K562 (cell line): ENCODE data around the gene WIPF3. TPM values are rescaled to one million over a fixed set of nuclear protein-coding genes. Genes with fewer than 3 reads are reported as not detected.
A peak's percentile ranks its signal among the peaks of the same experiment; 100 is the strongest.

ENCODE experiments used
- ATAC-seq: fragments of 200-7000 bp; cut with Tn5 transposase; 3 replicates; pipeline ENCODE4 v1.9.1; 2020; ENCODE audit warnings: moderate library complexity
- BruUV-seq: library from RNA; stranded (reverse); fragments of 400-500 nt; replicated peaks from 2 replicates; lab custom pipeline; 2021; lab: Mats Ljungman, UMichigan
- CTCF ChIA-PET: fragments of 300-600 bp; formaldehyde crosslinking; extraction: SDS; loops from one replicate; lab custom pipeline; 2021; ENCODE audit warnings: low intra/inter-chr PET ratio; lab: Yijun Ruan, JAX
- POLR2A ChIA-PET: fragments of 300-600, 350-650 bp; sonication (Branson Sonifier 250); formaldehyde crosslinking; extraction: SDS; loops from one replicate; lab custom pipeline; 2021; ENCODE audit warnings: antibody characterized with exemption, inconsistent platforms; lab: Yijun Ruan, JAX
- DNase-seq, 4 experiments: peaks; one replicate each; pipeline versions ENCODE4 v3.0.0 to v3.0.0-alpha.2; 2011 to 2018; ENCODE audit warnings: low spot score in 3 of 4, mixed read lengths in 3 of 4; ENCODE audit errors: extremely low read depth in 1 of 4
- FAIRE-seq: peaks from 2 replicates; lab custom pipeline; 2011; peaks lifted over from hg19 to GRCh38; lab: Jason Lieb, UNC
- H2AFZ ChIP-seq: 2 replicates; pipeline ENCODE4 v1.6.0; 2011; ENCODE audit warnings: low read depth, low read length, control low read depth, inconsistent platforms
- H3K27ac ChIP-seq: fragments of 200-600 bp; 3 replicates; pipeline ENCODE4 v1.8.0; 2011; ENCODE audit warnings: low read depth, mild to moderate bottlenecking, control low read depth, inconsistent platforms, low read length, moderate library complexity, mixed read lengths; ENCODE audit errors: extremely low read depth
- H3K27me3 ChIP-seq, 2 experiments: fragments of 300-600 bp in 1 of 2; 2 replicates in 1 of 2; 3 replicates in 1 of 2; pipeline versions ENCODE4 v1.6.0 to v1.8.0; 2011; ENCODE audit warnings: inconsistent platforms in 2 of 2, low read length in 2 of 2, mild to moderate bottlenecking in 1 of 2, mixed read lengths in 1 of 2, moderate library complexity in 1 of 2; ENCODE audit not compliant: control insufficient read depth in 2 of 2, insufficient read depth in 2 of 2
- H3K36me3 ChIP-seq: fragments of 300-600 bp; 3 replicates; pipeline ENCODE4 v1.8.0; 2011; ENCODE audit warnings: mild to moderate bottlenecking, low read length, inconsistent platforms; ENCODE audit not compliant: control insufficient read depth, insufficient read depth
- H3K4me1 ChIP-seq, 2 experiments: fragments of 200-600 bp in 1 of 2; replicated peaks in 1 of 2; 2 replicates in 1 of 2; 3 replicates in 1 of 2; pipeline versions ENCODE4 v1.5.1 to v1.8.0; 2011; ENCODE audit warnings: inconsistent platforms in 2 of 2, low read length in 2 of 2, mild to moderate bottlenecking in 1 of 2, mixed read lengths in 1 of 2, moderate library complexity in 1 of 2; ENCODE audit not compliant: control insufficient read depth in 2 of 2, insufficient read depth in 2 of 2
- H3K4me2 ChIP-seq: 2 replicates; pipeline ENCODE4 v1.6.1; 2011; ENCODE audit warnings: low read length, control low read depth, inconsistent platforms, mixed read lengths; ENCODE audit not compliant: insufficient read depth
- H3K4me3 ChIP-seq: fragments of 200-600 bp; sonication (generic), shearing (Covaris generic); 2 replicates; pipeline ENCODE4 v1.5.1; 2016; ENCODE audit warnings: control low read depth, inconsistent platforms
- H3K79me2 ChIP-seq: fragments of 200-600 bp; 3 replicates; pipeline ENCODE4 v1.8.0; 2011; ENCODE audit warnings: low read length, inconsistent platforms; ENCODE audit not compliant: control insufficient read depth, insufficient read depth
- H3K9ac ChIP-seq, 2 experiments: 2 replicates each; pipeline versions ENCODE4 v1.6.0 to v1.6.1; 2011; ENCODE audit warnings: low read depth in 2 of 2, low read length in 2 of 2, control low read depth in 1 of 2, inconsistent platforms in 1 of 2, mild to moderate bottlenecking in 1 of 2, mixed read lengths in 1 of 2; ENCODE audit not compliant: insufficient read depth in 1 of 2
- H3K9me1 ChIP-seq: one replicate; pipeline ENCODE4 v1.6.0; 2011; ENCODE audit warnings: inconsistent platforms, mild to moderate bottlenecking, low read length, moderate library complexity; ENCODE audit not compliant: control insufficient read depth, insufficient read depth
- H3K9me3 ChIP-seq: replicated peaks from 2 replicates; pipeline ENCODE4 v1.5.1; 2011; ENCODE audit warnings: low read depth, low read length, inconsistent platforms; ENCODE audit not compliant: control insufficient read depth, insufficient read depth
- H4K20me1 ChIP-seq: replicated peaks from 2 replicates; pipeline ENCODE4 v1.6.1; 2011; ENCODE audit warnings: low read length, inconsistent platforms, mixed read lengths; ENCODE audit not compliant: control insufficient read depth, insufficient read depth
- ARID3B ChIP-seq: fragments of 250-450 bp; sonication (Bioruptor Pico); IDR thresholded peaks from 2 replicates; pipeline ENCODE4 v1.4.0; 2020; ENCODE audit warnings: borderline replicate concordance
- CEBPB ChIP-seq: fragments of 450-650 bp; IDR thresholded peaks from 2 replicates; pipeline ENCODE4 v1.6.1; 2016; ENCODE audit warnings: missing genetic modification characterization, missing compliant biosample characterization
- CEBPG ChIP-seq, 3 experiments: fragments of 200-800 bp in 1 of 3; sonication (Bioruptor generic) in 1 of 3; sonication (generic) in 1 of 3; formaldehyde crosslinking in 1 of 3; IDR thresholded peaks in 2 of 3; conservative IDR thresholded peaks in 1 of 3; 2 replicates each; pipeline versions ENCODE4 v1.6.1 to v1.8.0; 2016 to 2022; ENCODE audit warnings: missing compliant biosample characterization in 2 of 3, missing genetic modification characterization in 2 of 3, mild to moderate bottlenecking in 1 of 3, missing genetic modification reagents in 1 of 3
- HNRNPK ChIP-seq: fragments of 200-400 bp; formaldehyde crosslinking; IDR thresholded peaks from one replicate; pipeline ENCODE4 v1.6.1; 2018; ENCODE audit warnings: mild to moderate bottlenecking, low read depth, low read length; ENCODE audit not compliant: poor library complexity, severe bottlenecking
- NFATC3 ChIP-seq: fragments of 450-650 bp; IDR thresholded peaks from 2 replicates; pipeline ENCODE4 v1.6.1; 2017; ENCODE audit warnings: mild to moderate bottlenecking
- ZNF561 ChIP-seq: fragments of 450-650 bp; formaldehyde crosslinking; conservative IDR thresholded peaks from 2 replicates; pipeline ENCODE4 v1.4.0; 2020; ENCODE audit warnings: mild to moderate bottlenecking, moderate library complexity
- WGBS: fragments of 100-300 bp; shearing (Covaris generic); methylation state at CpG from one replicate; pipeline ENCODE4 v1.1.6; 2016; ENCODE audit warnings: low coverage, mixed read lengths; ENCODE audit not compliant: insufficient coverage; ENCODE audit errors: missing lambda C conversion rate; 5-methylcytosine and 5-hydroxymethylcytosine counted together
- in situ Hi-C: fragments of 300-500 bp; cut with MboI; formaldehyde crosslinking; loops from 4 replicates; pipeline ENCODE4 v1.15.0; 2018; ENCODE audit warnings: inconsistent platforms, mixed read lengths
- intact Hi-C: fragments of 100-400 bp; cut with micrococcal nuclease; formaldehyde crosslinking; loops from 2 replicates; pipeline ENCODE4 v1.14.2; 2022
- polyA plus RNA-seq, 8 experiments: library from polyadenylated mRNA; depleted of rRNA in 4 of 8; stranded (reverse) in 5 of 8; unstranded in 3 of 8; fragments of >200 nt; fragmentation: Nextera tagmentation in 2 of 8; fragmentation: Illumina TruSeq in 1 of 8; extraction: Ambion mirVana in 2 of 8; extraction: Trizol in 1 of 8; gene quantifications; 2 replicates each; pipeline versions ENCODE4 v1.2.1 to v1.2.3, GENCODE V29; 2011 to 2014; ENCODE audit warnings: inconsistent platforms in 1 of 8, missing spikeins in 1 of 8
- total RNA-seq, 7 experiments: library from RNA; depleted of rRNA in 6 of 7; stranded (reverse); fragments of >200 nt in 6 of 7; fragmentation: Illumina TruSeq in 2 of 7; extraction: Trizol in 2 of 7; gene quantifications; 2 replicates each; pipeline versions ENCODE4 v1.2.1 to v1.2.3, GENCODE V29; 2011 to 2021; ENCODE audit warnings: low replicate concordance in 1 of 7

Gene WIPF3
- total and polyA plus RNA-seq, 9 of the 15 experiments (the other 6 are each of a cell fraction or from before 2014, with no cell fraction given): 0.18 to 3.2 (median 1.7) TPM

GRCh38 chr7:29852457-29852856, 46.1 kb downstream of the WIPF3 start:
- DNase-seq (no peak), ATAC-seq (no peak), FAIRE-seq (no peak)
- in situ Hi-C loops (no loop called here), intact Hi-C loops (no loop called here)
- Histone ChIP-seq H3K9me1 (no peaks in the 10 kb centered on the region), H3K9ac (no peak overlapping the region), H3K27ac (no peak overlapping the region), H3K4me3 (no peak overlapping the region), H3K36me3 (no peaks in the 10 kb centered on the region), H2AFZ (no peak overlapping the region), H3K27me3 (peaks cover 2 to 10% of the 10 kb centered on the region in 2 experiments; a peak in 3 of 5 replicates), H3K4me2 (no peak overlapping the region), H4K20me1 (no peaks in the 10 kb centered on the region), H3K79me2 (no peaks in the 10 kb centered on the region), H3K9me3 (no peaks in the 10 kb centered on the region), H3K4me1 (peaks cover 0 to 5% of the 10 kb centered on the region in 2 experiments; a peak in 1 of 5 replicates)
- TF ChIP-seq ZNF561 (CRISPR knock-in tag): no peak
- no peak for TF ChIP-seq NFATC3
- TF ChIP-seq CEBPG (CRISPR knock-in tag; IDR thresholded peaks at IDR 0.05): 0 out of 2 replicates have a peak, but pooled peaks have one; percentile 43
- peak; percentile 31 to 60; a peak in 2 of 4 replicates for TF ChIP-seq CEBPG (tag; conservative IDR thresholded peaks at IDR 0.05 in 1 of 2, IDR thresholded peaks at IDR 0.05 in 1 of 2)
- no peak for TF ChIP-seq HNRNPK
- TF ChIP-seq CEBPB (tag): peak; percentile 79
- no peak for TF ChIP-seq ARID3B
- BruUV-seq: no TSS peak
- ChIA-PET CTCF (no interaction called here), POLR2A (interaction anchor here (0.6 kb wide), 1 partner anchor 205 kb away, joined by 3 read pairs; no protein-coding TSS in a partner anchor)
- 82% methylated on average over 1 of the region's 1 CpG for WGBS
